Smooth muscle cell (in vitro differentiated cells): ENCODE measurements around the gene PTPRD. TPM values are rescaled to one million over a fixed set of nuclear protein-coding genes. Genes with fewer than 3 reads are reported as not detected.

Experiments
- DNase-seq: peaks from one replicate; lab custom pipeline; 2025; ENCODE audit not compliant: unreplicated experiment; lab: John Stamatoyannopoulos, UW
- H2AFZ ChIP-seq: fragments of 200-600 bp; sonication (generic); 2 replicates; pipeline ENCODE4 v1.6.0; 2016; ENCODE audit warnings: antibody characterized with exemption, low read depth, mild to moderate bottlenecking
- H3F3A ChIP-seq: fragments of 200-600 bp; sonication (generic); 2 replicates; pipeline ENCODE4 v1.6.0; 2017; ENCODE audit warnings: antibody characterized with exemption, low read depth
- H3K27ac ChIP-seq: fragments of 200-600 bp; sonication (generic); 2 replicates; pipeline ENCODE4 v1.5.1; 2016; ENCODE audit warnings: low read depth, mild to moderate bottlenecking
- H3K27me3 ChIP-seq: fragments of 200-600 bp; sonication (generic); 2 replicates; pipeline ENCODE4 v1.6.1; 2016; ENCODE audit warnings: low read depth, mild to moderate bottlenecking
- H3K36me3 ChIP-seq: fragments of 200-600 bp; sonication (generic); 2 replicates; pipeline ENCODE4 v1.5.1; 2016; ENCODE audit warnings: low read depth
- H3K4me1 ChIP-seq: fragments of 200-600 bp; sonication (generic); 2 replicates; pipeline ENCODE4 v1.5.1; 2016; ENCODE audit warnings: low read depth
- H3K4me2 ChIP-seq: fragments of 200-600 bp; sonication (generic); 2 replicates; pipeline ENCODE4 v1.6.0; 2016; ENCODE audit warnings: mild to moderate bottlenecking
- H3K4me3 ChIP-seq: fragments of 200-600 bp; sonication (generic); 2 replicates; pipeline ENCODE4 v1.5.1; 2016; ENCODE audit warnings: mild to moderate bottlenecking
- H3K79me2 ChIP-seq: fragments of 200-600 bp; sonication (generic); 2 replicates; pipeline ENCODE4 v1.6.0; 2016; ENCODE audit warnings: low read depth, mild to moderate bottlenecking
- H3K9ac ChIP-seq: fragments of 200-600 bp; sonication (generic); 2 replicates; pipeline ENCODE4 v1.6.0; 2016; ENCODE audit warnings: low read depth
- H3K9me3 ChIP-seq: fragments of 200-600 bp; sonication (generic); replicated peaks from 2 replicates; pipeline ENCODE4 v1.5.1; 2016; ENCODE audit warnings: low read depth
- H4K20me1 ChIP-seq: fragments of 200-600 bp; sonication (generic); 2 replicates; pipeline ENCODE4 v1.6.0; 2016; ENCODE audit warnings: low read depth
- CTCF ChIP-seq: fragments of 200-600 bp; sonication (generic); IDR thresholded peaks from 2 replicates; pipeline ENCODE4 v1.5.1; 2017; ENCODE audit warnings: borderline replicate concordance, mild to moderate bottlenecking, antibody characterized with exemption; ENCODE audit not compliant: insufficient read depth, poor library complexity, severe bottlenecking
- WGBS: methylation state at CpG from one replicate; pipeline ENCODE4 v1.1.7; 2016; ENCODE audit warnings: low lambda C conversion rate; 5-methylcytosine and 5-hydroxymethylcytosine counted together
- polyA plus RNA-seq: library from polyadenylated mRNA; unstranded; fragments of >200 nt; fragmentation: Nextera tagmentation; extraction: Ambion mirVana; gene quantifications from 2 replicates; pipeline ENCODE4 v1.2.1, GENCODE V29; 2016
- total RNA-seq: library from RNA; depleted of rRNA; stranded (reverse); fragments of >200 nt; gene quantifications from 2 replicates; pipeline ENCODE4 v1.2.3, GENCODE V29; 2014

PTPRD gene
- total and polyA plus RNA-seq, 2 experiments from 2014 or later = 6.5 to 61.0 TPM

GRCh38 chr9:9305600-9305999 is 1307.2 kb downstream of the PTPRD start:
- no peak overlapping the region for H3K4me2 ChIP-seq
- DNase-seq = no peak
- H3K4me3 ChIP-seq = no peak overlapping the region
- no peaks in the 10 kb centered on the region for H3K4me1 ChIP-seq
- H3K79me2 ChIP-seq = no peaks in the 10 kb centered on the region
- no peak for TF ChIP-seq CTCF
- no peak overlapping the region for H3K27ac ChIP-seq
- peaks cover 4% of the 10 kb centered on the region for H3K27me3 ChIP-seq
- no peaks in the 10 kb centered on the region for H3F3A ChIP-seq
- no peaks in the 10 kb centered on the region for H3K9me3 ChIP-seq
- H3K36me3 ChIP-seq = no peaks in the 10 kb centered on the region
- no peak overlapping the region for H2AFZ ChIP-seq
- no peaks in the 10 kb centered on the region for H4K20me1 ChIP-seq
- H3K9ac ChIP-seq = no peak overlapping the region

GRCh38 chr9:9299134-9299533 is 1313.7 kb downstream of the PTPRD start:
- Histone ChIP-seq H3K4me2 (no peak overlapping the region), H3K9ac (no peak overlapping the region), H3K27me3 (no peaks in the 10 kb centered on the region), H3K4me3 (no peak overlapping the region), H3K9me3 (no peaks in the 10 kb centered on the region), H3F3A (no peaks in the 10 kb centered on the region), H3K79me2 (no peaks in the 10 kb centered on the region), H4K20me1 (no peaks in the 10 kb centered on the region), H2AFZ (no peak overlapping the region), H3K4me1 (no peaks in the 10 kb centered on the region), H3K36me3 (no peaks in the 10 kb centered on the region), H3K27ac (no peak overlapping the region)
- 96% methylated on average over 1 of the region's 1 CpG for WGBS
- no peak for TF ChIP-seq CTCF
- no peak for DNase-seq

GRCh38 chr9:9286001-9286400 is 1326.8 kb downstream of the PTPRD start:
- H3K9me3 ChIP-seq = no peaks in the 10 kb centered on the region
- H3K4me2 ChIP-seq = no peak overlapping the region
- no peaks in the 10 kb centered on the region for H3K4me1 ChIP-seq
- H3K4me3 ChIP-seq = no peak overlapping the region
- H4K20me1 ChIP-seq = no peaks in the 10 kb centered on the region
- H3F3A ChIP-seq = no peaks in the 10 kb centered on the region
- H2AFZ ChIP-seq = no peak overlapping the region
- no peaks in the 10 kb centered on the region for H3K79me2 ChIP-seq
- no peaks in the 10 kb centered on the region for H3K36me3 ChIP-seq
- no peak overlapping the region for H3K9ac ChIP-seq
- no peak overlapping the region for H3K27ac ChIP-seq
- DNase-seq = no peak
- 88% methylated on average over 2 of the region's 2 CpGs for WGBS
- no peak for TF ChIP-seq CTCF
- H3K27me3 ChIP-seq = peaks cover 3% of the 10 kb centered on the region

- H3K4me2 ChIP-seq = no peak overlapping the region
- no peak overlapping the region for H2AFZ ChIP-seq
- DNase-seq = no peak
- H3K27ac ChIP-seq = no peak overlapping the region
- H3K36me3 ChIP-seq = no peaks in the 10 kb centered on the region
- no peak overlapping the region for H3K9ac ChIP-seq
- H3K4me1 ChIP-seq = no peaks in the 10 kb centered on the region
- H4K20me1 ChIP-seq = no peaks in the 10 kb centered on the region
- H3F3A ChIP-seq = no peaks in the 10 kb centered on the region
- H3K79me2 ChIP-seq = no peaks in the 10 kb centered on the region
- H3K9me3 ChIP-seq = no peaks in the 10 kb centered on the region
- H3K4me3 ChIP-seq = no peak overlapping the region
- H3K27me3 ChIP-seq = peaks cover 3% of the 10 kb centered on the region
- no peak for TF ChIP-seq CTCF
- 73% methylated on average over 2 of the region's 2 CpGs for WGBS
These were observed 1328.6 kb downstream of the PTPRD start for GRCh38 chr9:9284201-9284600.
